Liver (tissue), 9 donors: ENCODE results near the gene TRMT2A. TPM values are rescaled to one million over a fixed set of nuclear protein-coding genes. Genes with fewer than 3 reads are reported as not detected.

Source experiments
- DNase-seq: peaks from one replicate; pipeline ENCODE4 v3.0.0-alpha.2; 2017; ENCODE audit warnings: low spot score
- H3K27ac ChIP-seq, 2 donors: one replicate each; pipeline ENCODE4 v1.7.0; 2013; ENCODE audit warnings: inconsistent platforms in 2 of 2, low read length in 2 of 2, control low read depth in 1 of 2, low read depth in 1 of 2, mild to moderate bottlenecking in 1 of 2
- H3K27me3 ChIP-seq, 4 donors: one replicate each; pipeline versions ENCODE4 v1.6.1 to v1.7.0; 2013; ENCODE audit warnings: low read length in 3 of 4, inconsistent platforms in 1 of 4, mild to moderate bottlenecking in 1 of 4, moderate library complexity in 1 of 4; ENCODE audit not compliant: control insufficient read depth in 4 of 4, insufficient read depth in 4 of 4
- H3K36me3 ChIP-seq, 4 donors: one replicate each; pipeline versions ENCODE4 v1.6.1 to v1.7.0; 2013; ENCODE audit warnings: low read length in 3 of 4, mild to moderate bottlenecking in 3 of 4, low read depth in 1 of 4, moderate library complexity in 1 of 4; ENCODE audit not compliant: control insufficient read depth in 4 of 4, insufficient read depth in 3 of 4
- H3K4me1 ChIP-seq, 4 donors: one replicate each; pipeline versions ENCODE4 v1.6.1 to v1.7.0; 2013; ENCODE audit warnings: low read length in 3 of 4, mild to moderate bottlenecking in 3 of 4, moderate library complexity in 1 of 4; ENCODE audit not compliant: control insufficient read depth in 4 of 4, insufficient read depth in 4 of 4
- H3K4me3 ChIP-seq, 3 donors: one replicate each; pipeline versions ENCODE4 v1.6.1 to v1.7.0; 2013; ENCODE audit warnings: low read length in 3 of 3, control low read depth in 1 of 3, low read depth in 1 of 3, mild to moderate bottlenecking in 1 of 3
- H3K9ac ChIP-seq, 2 donors: one replicate each; pipeline ENCODE4 v1.7.0; 2013; ENCODE audit warnings: low read length in 2 of 2, mild to moderate bottlenecking in 2 of 2, moderate library complexity in 2 of 2, control low read depth in 1 of 2, low read depth in 1 of 2
- H3K9me3 ChIP-seq, 4 donors: one replicate each; pipeline versions ENCODE4 v1.6.1 to v1.7.0; 2013; ENCODE audit warnings: low read length in 3 of 4; ENCODE audit not compliant: control insufficient read depth in 4 of 4
- ATF3 ChIP-seq: IDR thresholded peaks from 2 replicates; pipeline ENCODE4 v1.6.1; 2016; ENCODE audit warnings: antibody characterized with exemption
- EGR1 ChIP-seq, 2 donors: IDR thresholded peaks; 2 replicates each; pipeline ENCODE4 v1.6.1; 2016 to 2018; ENCODE audit warnings: antibody characterized with exemption in 2 of 2, low read depth in 2 of 2
- FOXA1 ChIP-seq: IDR thresholded peaks from 2 replicates; pipeline ENCODE4 v1.6.1; 2016; ENCODE audit warnings: antibody characterized with exemption
- FOXA2 ChIP-seq: IDR thresholded peaks from 2 replicates; pipeline ENCODE4 v1.6.1; 2016; ENCODE audit warnings: antibody characterized with exemption
- GABPA ChIP-seq, 2 donors: IDR thresholded peaks in 1 of 2; conservative IDR thresholded peaks in 1 of 2; 2 replicates each; pipeline ENCODE4 v1.6.1; 2016; ENCODE audit warnings: antibody characterized with exemption in 2 of 2, mild to moderate bottlenecking in 1 of 2, moderate library complexity in 1 of 2
- HNF4A ChIP-seq, 2 donors: conservative IDR thresholded peaks; 2 replicates each; pipeline ENCODE4 v1.6.1; 2016; ENCODE audit warnings: antibody characterized with exemption in 2 of 2, mild to moderate bottlenecking in 2 of 2
- HNF4G ChIP-seq: IDR thresholded peaks from 2 replicates; pipeline ENCODE4 v1.6.1; 2016; ENCODE audit warnings: antibody characterized with exemption
- JUND ChIP-seq, 2 donors: IDR thresholded peaks; 2 replicates each; pipeline ENCODE4 v1.6.1; 2016; ENCODE audit warnings: antibody characterized with exemption in 2 of 2
- NR2F2 ChIP-seq: IDR thresholded peaks from 2 replicates; pipeline ENCODE4 v1.6.1; 2016; ENCODE audit warnings: antibody characterized with exemption
- RAD21 ChIP-seq, 2 donors: IDR thresholded peaks; 2 replicates each; pipeline ENCODE4 v1.6.1; 2016; ENCODE audit warnings: antibody characterized with exemption in 2 of 2, mild to moderate bottlenecking in 2 of 2
- RXRA ChIP-seq, 2 donors: IDR thresholded peaks; 2 replicates each; pipeline ENCODE4 v1.6.1; 2017 to 2018; ENCODE audit warnings: antibody characterized with exemption in 2 of 2, mild to moderate bottlenecking in 1 of 2
- SP1 ChIP-seq: IDR thresholded peaks from 2 replicates; pipeline ENCODE4 v1.6.1; 2018; ENCODE audit warnings: antibody characterized with exemption, mild to moderate bottlenecking
- YY1 ChIP-seq: IDR thresholded peaks from 2 replicates; pipeline ENCODE4 v1.6.1; 2016; ENCODE audit warnings: antibody characterized with exemption, mild to moderate bottlenecking
- ZBTB33 ChIP-seq: IDR thresholded peaks from 2 replicates; pipeline ENCODE4 v1.6.1; 2016; ENCODE audit warnings: antibody characterized with exemption
- whole genome bisulfite sequencing: extraction: QIAGEN DNeasy Blood & Tissue Kit; methylation state at CpG from one replicate; pipeline ENCODE4 v1.1.7; 2013; 5-methylcytosine and 5-hydroxymethylcytosine counted together
- polyA plus RNA-seq, 2 donors: library from polyadenylated mRNA; stranded (reverse) in 1 of 2; unstranded in 1 of 2; fragments of 200-250 nt in 1 of 2; fragments of >200 nt in 1 of 2; fragmentation: Nextera tagmentation in 1 of 2; extraction: Ambion mirVana in 1 of 2; gene quantifications; one replicate each; pipeline versions ENCODE4 v1.2.1 to v1.2.3, GENCODE V29; 2013 to 2015
- total RNA-seq, 2 donors: library from RNA; depleted of rRNA; stranded (reverse); fragments of >200 nt; gene quantifications; one replicate each; pipeline ENCODE4 v1.2.3, GENCODE V29; 2014
- TF ChIP-seq, protein P1 (sequence below): IDR thresholded peaks from 2 replicates; pipeline ENCODE4 v1.6.1; 2016; ENCODE audit warnings: antibody characterized with exemption
- TF ChIP-seq, protein P2 (sequence below): fragments of 150-350 bp; IDR thresholded peaks from 2 replicates; pipeline ENCODE4 v1.5.1; 2017; ENCODE audit warnings: improper control_type of control experiment, low read depth, low read length; ENCODE audit not compliant: missing input control
- donor health status: healthy.
- donor health status: healthy.
- donor health status: healthy.
- donor health status: healthy.
- donor health status: healthy.

TRMT2A gene
- total and polyA plus RNA-seq, 4 donors: 19.9 to 32.9 (median 25.2) TPM

DNA sequence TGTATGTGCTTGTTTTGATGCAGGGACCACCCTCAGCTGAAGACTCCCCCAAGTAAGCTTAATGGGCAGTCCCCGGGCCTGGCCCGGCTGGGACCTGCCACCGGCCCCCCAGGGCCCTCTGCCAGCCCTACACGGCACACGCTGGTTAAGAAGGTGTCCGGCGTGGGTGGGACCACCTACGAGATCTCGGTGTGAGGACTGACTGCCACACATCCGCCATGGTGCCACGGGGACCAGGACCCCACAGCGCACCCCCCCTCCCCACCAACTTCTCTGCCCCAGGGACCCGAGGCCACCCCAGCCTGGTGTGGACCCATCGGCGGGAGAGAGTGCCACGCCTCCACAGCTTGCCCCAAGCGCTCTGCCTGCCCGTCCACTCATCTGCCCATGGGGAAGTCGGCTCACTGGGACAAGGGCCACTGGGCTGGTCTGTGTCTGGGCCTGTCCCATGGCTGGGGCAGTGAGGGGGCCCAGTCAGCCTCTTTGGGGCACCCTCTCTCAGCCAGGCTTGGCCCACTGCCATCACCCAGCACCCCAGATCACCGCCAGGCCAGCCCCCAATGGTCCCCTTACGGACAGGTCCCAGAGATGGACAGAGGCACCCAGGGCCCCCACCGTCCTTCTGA is 28.3 kb upstream of the TRMT2A start:
- Histone ChIP-seq H3K27ac (no peak overlapping the region), H3K4me1 (no peaks in the 10 kb centered on the region), H3K27me3 (no peaks in the 10 kb centered on the region), H3K9ac (no peak overlapping the region), H3K4me3 (no peak overlapping the region), H3K36me3 (peaks cover 0 to 9% (median 0%) of the 10 kb centered on the region in 4 donors), H3K9me3 (no peaks in the 10 kb centered on the region)
- 93% methylated on average over 22 of the region's 22 CpGs for WGBS
- DNase-seq: no peak
- no peak for TF ChIP-seq ATF3
- TF ChIP-seq JUND (IDR thresholded peaks at IDR 0.05): no peak
- no peak for TF ChIP-seq GABPA (IDR thresholded peaks at IDR 0.05 in 1 of 2, conservative IDR thresholded peaks at IDR 0.05 in 1 of 2)
- TF ChIP-seq HNF4A (conservative IDR thresholded peaks at IDR 0.05): no peak
- no peak for TF ChIP-seq FOXA2
- TF ChIP-seq ZBTB33: no peak
- no peak for TF ChIP-seq NR2F2
- TF ChIP-seq EGR1 (IDR thresholded peaks at IDR 0.05; ENCODE audit: low read depth in 2 of 2): no peak
- TF ChIP-seq RAD21 (IDR thresholded peaks at IDR 0.05): no peak

DNA sequence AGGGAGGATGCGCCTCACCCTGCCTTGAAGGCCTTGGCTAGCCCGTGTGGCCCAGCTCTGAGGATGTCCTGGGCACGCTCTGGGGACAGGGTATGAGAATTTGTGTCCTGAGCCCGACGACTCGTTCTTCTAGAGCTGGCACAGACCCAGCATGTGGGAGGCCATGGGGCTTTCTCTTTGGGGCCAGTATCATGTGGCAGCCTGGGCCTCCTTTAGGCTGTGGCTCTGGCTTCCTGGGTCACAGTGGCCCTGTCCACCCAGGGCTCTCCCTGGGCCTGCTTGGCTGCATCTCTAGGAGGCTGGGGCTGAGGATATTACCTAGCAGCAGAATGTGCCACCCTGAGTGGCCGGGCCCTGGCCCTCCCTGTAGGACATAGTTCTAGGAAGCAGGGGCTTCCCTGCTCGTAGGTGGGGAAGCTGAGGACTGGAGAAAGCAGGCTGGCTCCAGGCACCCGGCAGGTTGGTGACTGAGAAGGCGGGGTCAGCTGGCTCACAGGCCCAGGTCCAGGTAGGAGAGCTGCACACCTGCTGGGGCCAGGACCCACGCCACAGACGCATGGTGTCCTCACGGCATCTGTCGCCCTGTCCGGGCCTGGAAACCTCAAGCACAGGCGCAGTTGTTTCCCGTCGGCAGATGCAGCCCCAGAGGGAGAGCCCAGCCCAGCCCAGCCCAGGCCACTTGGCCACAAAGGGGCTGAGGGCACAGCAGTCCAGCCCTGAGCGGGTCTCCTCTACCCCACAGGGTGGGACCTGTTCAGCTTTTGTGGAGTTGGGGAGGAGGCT is 27.0 kb upstream of the TRMT2A start:
- WGBS: 93% methylated on average over 19 of the region's 19 CpGs
- DNase-seq: no peak
- H3K9me3 ChIP-seq: no peaks in the 10 kb centered on the region
- H3K4me3 ChIP-seq: no peak overlapping the region
- H3K36me3 ChIP-seq: peaks cover 0 to 15% (median 0%) of the 10 kb centered on the region in 4 donors
- no peak overlapping the region for H3K9ac ChIP-seq
- H3K27me3 ChIP-seq: no peaks in the 10 kb centered on the region
- TF ChIP-seq JUND (IDR thresholded peaks at IDR 0.05) (no peak), NR2F2 (no peak), FOXA1 (no peak), SP1 (no peak), ATF3 (no peak), ZBTB33 (no peak), HNF4G (no peak), GABPA (IDR thresholded peaks at IDR 0.05 in 1 of 2, conservative IDR thresholded peaks at IDR 0.05 in 1 of 2) (no peak), RAD21 (IDR thresholded peaks at IDR 0.05) (no peak), RXRA (IDR thresholded peaks at IDR 0.05) (no peak), EGR1 (IDR thresholded peaks at IDR 0.05; ENCODE audit: low read depth in 2 of 2) (no peak), HNF4A (conservative IDR thresholded peaks at IDR 0.05) (no peak), FOXA2 (no peak), YY1 (no peak)
- TF ChIP-seq, protein P1, sequence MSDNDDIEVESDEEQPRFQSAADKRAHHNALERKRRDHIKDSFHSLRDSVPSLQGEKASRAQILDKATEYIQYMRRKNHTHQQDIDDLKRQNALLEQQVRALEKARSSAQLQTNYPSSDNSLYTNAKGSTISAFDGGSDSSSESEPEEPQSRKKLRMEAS: no peak
- TF ChIP-seq, protein P2, sequence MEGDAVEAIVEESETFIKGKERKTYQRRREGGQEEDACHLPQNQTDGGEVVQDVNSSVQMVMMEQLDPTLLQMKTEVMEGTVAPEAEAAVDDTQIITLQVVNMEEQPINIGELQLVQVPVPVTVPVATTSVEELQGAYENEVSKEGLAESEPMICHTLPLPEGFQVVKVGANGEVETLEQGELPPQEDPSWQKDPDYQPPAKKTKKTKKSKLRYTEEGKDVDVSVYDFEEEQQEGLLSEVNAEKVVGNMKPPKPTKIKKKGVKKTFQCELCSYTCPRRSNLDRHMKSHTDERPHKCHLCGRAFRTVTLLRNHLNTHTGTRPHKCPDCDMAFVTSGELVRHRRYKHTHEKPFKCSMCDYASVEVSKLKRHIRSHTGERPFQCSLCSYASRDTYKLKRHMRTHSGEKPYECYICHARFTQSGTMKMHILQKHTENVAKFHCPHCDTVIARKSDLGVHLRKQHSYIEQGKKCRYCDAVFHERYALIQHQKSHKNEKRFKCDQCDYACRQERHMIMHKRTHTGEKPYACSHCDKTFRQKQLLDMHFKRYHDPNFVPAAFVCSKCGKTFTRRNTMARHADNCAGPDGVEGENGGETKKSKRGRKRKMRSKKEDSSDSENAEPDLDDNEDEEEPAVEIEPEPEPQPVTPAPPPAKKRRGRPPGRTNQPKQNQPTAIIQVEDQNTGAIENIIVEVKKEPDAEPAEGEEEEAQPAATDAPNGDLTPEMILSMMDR: no peak
- no peaks in the 10 kb centered on the region for H3K4me1 ChIP-seq
- no peak overlapping the region for H3K27ac ChIP-seq
